GM23338 (cell line): Measurements from ENCODE around the gene UBL7. TPM values are rescaled to one million over a fixed set of nuclear protein-coding genes. Genes with fewer than 3 reads are reported as not detected.

Experiments
- ATAC-seq: fragments of 200-7000 bp; cut with Tn5 transposase; 3 replicates; pipeline ENCODE4 v1.9.1; 2020
- DNase-seq: peaks from one replicate; pipeline ENCODE4 v3.0.0-alpha.2; 2015; ENCODE audit warnings: low spot score
- H2AFZ ChIP-seq: fragments of 200-600 bp; sonication (generic); 2 replicates; pipeline ENCODE4 v1.8.0; 2016; ENCODE audit warnings: antibody characterized with exemption, mild to moderate bottlenecking, moderate library complexity
- H3F3A ChIP-seq: fragments of 200-600 bp; sonication (generic); replicated peaks from 2 replicates; pipeline ENCODE4 v1.8.0; 2017; ENCODE audit warnings: antibody characterized with exemption, mixed run types, low read depth
- H3K27ac ChIP-seq: fragments of 200-600 bp; sonication (generic); 2 replicates; pipeline ENCODE4 v1.6.1; 2016; ENCODE audit warnings: low read depth
- H3K27me3 ChIP-seq: fragments of 200-600 bp; sonication (generic); 2 replicates; pipeline ENCODE4 v1.8.0; 2016; ENCODE audit warnings: mild to moderate bottlenecking, mixed run types, moderate library complexity; ENCODE audit not compliant: insufficient read depth
- H3K36me3 ChIP-seq: fragments of 200-600 bp; sonication (generic); 2 replicates; pipeline ENCODE4 v1.8.0; 2016; ENCODE audit warnings: mild to moderate bottlenecking; ENCODE audit not compliant: insufficient read depth
- H3K4me1 ChIP-seq: fragments of 200-600 bp; sonication (generic); 2 replicates; pipeline ENCODE4 v1.8.0; 2016; ENCODE audit warnings: mild to moderate bottlenecking, moderate library complexity; ENCODE audit not compliant: insufficient read depth
- H3K4me2 ChIP-seq: fragments of 200-600 bp; sonication (generic); 2 replicates; pipeline ENCODE4 v1.7.1; 2017; ENCODE audit warnings: mixed run types
- H3K4me3 ChIP-seq: fragments of 200-600 bp; sonication (generic); 2 replicates; pipeline ENCODE4 v1.6.1; 2016; ENCODE audit warnings: mixed run types
- H3K79me2 ChIP-seq: fragments of 200-600 bp; sonication (generic); replicated peaks from 2 replicates; pipeline ENCODE4 v1.8.0; 2017; ENCODE audit warnings: mild to moderate bottlenecking; ENCODE audit not compliant: insufficient read depth
- H3K9me2 ChIP-seq: fragments of 200-600 bp; sonication (generic); 2 replicates; pipeline ENCODE4 v1.8.0; 2017; ENCODE audit not compliant: insufficient read depth
- H4K20me1 ChIP-seq: fragments of 200-600 bp; sonication (generic); replicated peaks from 2 replicates; pipeline ENCODE4 v1.8.0; 2017; ENCODE audit warnings: mild to moderate bottlenecking; ENCODE audit not compliant: insufficient read depth
- H3K27ac Mint-ChIP-seq: 2 replicates; pipeline ENCODE4 v1.8.0; 2020; ENCODE audit warnings: inconsistent platforms, mild to moderate bottlenecking, moderate library complexity, mixed read lengths
- H3K27me3 Mint-ChIP-seq: 3 replicates; pipeline ENCODE4 v1.8.0; 2022; ENCODE audit warnings: low read depth, mild to moderate bottlenecking, moderate library complexity, mixed read lengths, inconsistent platforms; ENCODE audit not compliant: insufficient read depth, poor library complexity
- H3K36me3 Mint-ChIP-seq: 3 replicates; pipeline ENCODE4 v1.8.0; 2021; ENCODE audit warnings: low read depth, mild to moderate bottlenecking, inconsistent platforms, moderate library complexity, mixed read lengths
- H3K4me1 Mint-ChIP-seq: 3 replicates; pipeline ENCODE4 v1.8.0; 2020; ENCODE audit warnings: mild to moderate bottlenecking, inconsistent platforms, mixed read lengths
- H3K4me3 Mint-ChIP-seq: 3 replicates; pipeline ENCODE4 v1.8.0; 2021; ENCODE audit warnings: moderate library complexity, mild to moderate bottlenecking, inconsistent platforms, mixed read lengths
- H3K9me3 Mint-ChIP-seq: 3 replicates; pipeline ENCODE4 v1.8.0; 2020; ENCODE audit warnings: moderate library complexity, mild to moderate bottlenecking, inconsistent platforms, mixed read lengths
- CREB1 ChIP-seq: fragments of 250-450 bp; sonication (Bioruptor Pico); IDR thresholded peaks from 2 replicates; pipeline ENCODE4 v1.5.0; 2020; ENCODE audit warnings: low read depth, mild to moderate bottlenecking, moderate library complexity
- EZH2phosphoT487 ChIP-seq: fragments of 200-600 bp; sonication (generic); IDR thresholded peaks from one replicate; pipeline ENCODE4 v1.8.1; 2018; ENCODE audit warnings: antibody characterized with exemption; ENCODE audit not compliant: unreplicated experiment
- JUNB ChIP-seq: IDR thresholded peaks from one replicate; pipeline ENCODE4 v1.6.1; 2016; ENCODE audit warnings: antibody characterized with exemption; ENCODE audit not compliant: unreplicated experiment
- NANOG ChIP-seq: IDR thresholded peaks from 2 replicates; pipeline ENCODE4 v1.6.1; 2016; ENCODE audit warnings: antibody characterized with exemption, borderline replicate concordance
- STAT1 ChIP-seq: IDR thresholded peaks from one replicate; pipeline ENCODE4 v1.6.1; 2016; ENCODE audit warnings: antibody characterized with exemption; ENCODE audit not compliant: unreplicated experiment
- ZNF114 ChIP-seq: fragments of 250-450 bp; sonication (Bioruptor Pico); IDR thresholded peaks from 2 replicates; pipeline ENCODE4 v1.5.0; 2020; ENCODE audit warnings: mild to moderate bottlenecking, moderate library complexity
- ZNF331 ChIP-seq: fragments of 250-450 bp; sonication (Bioruptor Pico); IDR thresholded peaks from 2 replicates; pipeline ENCODE4 v1.5.0; 2020; ENCODE audit warnings: low read depth, mild to moderate bottlenecking, moderate library complexity
- polyA plus RNA-seq: library from polyadenylated mRNA; unstranded; fragments of >200 nt; fragmentation: Nextera tagmentation; extraction: Ambion mirVana; gene quantifications from 2 replicates; pipeline ENCODE4 v1.2.1, GENCODE V29; 2016
- total RNA-seq: library from RNA; depleted of rRNA; stranded (reverse); fragments of >200 nt; shearing (Covaris generic); gene quantifications from 2 replicates; pipeline ENCODE4 v1.2.3, GENCODE V29; 2014
- TF ChIP-seq, protein P1 (sequence below), 2 experiments: fragments of 200-600 bp in 1 of 2; sonication (generic) in 1 of 2; conservative IDR thresholded peaks; 2 replicates each; pipeline versions ENCODE4 v1.5.1 to v1.6.1; 2016 to 2017; ENCODE audit warnings: antibody characterized with exemption in 2 of 2, low read depth in 2 of 2, mild to moderate bottlenecking in 2 of 2, moderate library complexity in 1 of 2
- TF ChIP-seq, protein P2 (sequence below): IDR thresholded peaks from one replicate; pipeline ENCODE4 v1.6.1; 2018; ENCODE audit warnings: antibody characterized with exemption; ENCODE audit not compliant: unreplicated experiment

Gene UBL7
- total and polyA plus RNA-seq, 2 experiments from 2014 or later: 73.7 to 99.2 TPM

DNA sequence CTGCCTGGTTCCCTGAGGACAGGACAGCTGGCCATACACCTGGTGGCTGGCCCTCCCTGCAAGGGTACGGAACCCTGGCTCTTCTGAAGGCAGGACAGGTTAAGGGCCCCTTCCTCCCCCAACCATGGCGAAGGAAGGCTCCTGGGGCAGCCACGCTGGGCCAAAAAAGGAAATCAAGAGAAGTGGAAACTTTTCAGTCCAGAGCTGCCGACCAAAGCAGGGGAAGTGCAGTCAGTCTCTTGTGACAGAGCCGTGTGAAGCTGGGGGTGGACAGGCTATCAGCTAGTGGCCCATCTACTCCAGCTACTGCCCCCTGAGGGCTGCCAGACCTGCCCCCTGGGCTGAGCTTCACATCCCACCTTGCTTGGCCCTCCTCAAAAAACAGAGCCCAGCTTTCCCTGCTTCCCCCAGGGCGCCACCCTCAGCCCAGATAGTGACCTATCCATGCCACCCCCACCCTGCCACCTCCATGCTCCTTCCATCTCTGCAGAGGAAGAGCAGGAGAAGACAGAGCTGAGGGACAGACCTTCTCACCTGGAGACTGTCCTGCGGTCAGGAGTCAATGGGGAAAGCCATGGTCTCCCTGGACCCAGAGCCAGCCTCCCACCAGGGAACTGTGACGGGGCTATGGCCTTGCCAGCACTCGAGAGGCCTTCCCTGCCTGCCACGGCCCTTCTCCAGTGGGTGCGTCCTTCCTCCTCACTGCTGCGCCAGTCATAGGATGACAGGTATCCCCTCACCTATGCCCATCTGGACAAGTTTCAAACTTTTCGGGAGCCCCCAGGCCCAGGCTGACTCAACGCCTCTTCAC is 31.8 kb downstream of the UBL7 start:
- no peak for ATAC-seq

DNA sequence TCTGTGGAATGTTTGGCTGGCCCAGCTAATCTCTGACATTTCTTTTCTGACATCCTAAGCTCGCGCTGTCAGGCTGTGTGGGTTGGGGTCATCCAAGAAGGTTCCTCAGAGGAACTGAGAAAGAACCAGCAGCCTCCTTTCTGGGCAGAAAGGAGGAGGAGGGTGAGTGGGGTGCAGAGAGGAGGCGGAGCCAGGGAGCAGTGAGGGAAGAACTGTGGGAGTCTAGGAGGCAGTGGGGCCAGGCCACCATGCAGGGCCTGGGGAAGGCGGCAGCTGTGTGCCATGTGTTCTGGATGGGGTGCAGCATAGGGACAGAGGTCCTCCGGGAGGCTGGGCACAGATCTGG is 32.5 kb downstream of the UBL7 start:
- Mint-ChIP-seq H3K9me3 (no peaks in the 10 kb centered on the region), H3K27me3 (peaks cover 23% of the 10 kb centered on the region), H3K36me3 (no peaks in the 10 kb centered on the region; the same call in 2 of the 3 replicates), H3K4me1 (peaks cover 38% of the 10 kb centered on the region), H3K4me3 (no peak overlapping the region), H3K27ac (no peak overlapping the region)
- Histone ChIP-seq H3K9me2 (no peaks in the 10 kb centered on the region), H3K4me3 (no peak overlapping the region), H3K36me3 (no peaks in the 10 kb centered on the region), H3K27me3 (peaks cover 10% of the 10 kb centered on the region), H4K20me1 (peaks cover 8% of the 10 kb centered on the region), H2AFZ (no peak overlapping the region), H3F3A (no peaks in the 10 kb centered on the region), H3K4me2 (no peak overlapping the region), H3K79me2 (peaks cover 30% of the 10 kb centered on the region), H3K4me1 (peaks cover 15% of the 10 kb centered on the region), H3K27ac (no peak overlapping the region)
- ATAC-seq: no peak
- DNase-seq: no peak
- TF ChIP-seq, protein P1, sequence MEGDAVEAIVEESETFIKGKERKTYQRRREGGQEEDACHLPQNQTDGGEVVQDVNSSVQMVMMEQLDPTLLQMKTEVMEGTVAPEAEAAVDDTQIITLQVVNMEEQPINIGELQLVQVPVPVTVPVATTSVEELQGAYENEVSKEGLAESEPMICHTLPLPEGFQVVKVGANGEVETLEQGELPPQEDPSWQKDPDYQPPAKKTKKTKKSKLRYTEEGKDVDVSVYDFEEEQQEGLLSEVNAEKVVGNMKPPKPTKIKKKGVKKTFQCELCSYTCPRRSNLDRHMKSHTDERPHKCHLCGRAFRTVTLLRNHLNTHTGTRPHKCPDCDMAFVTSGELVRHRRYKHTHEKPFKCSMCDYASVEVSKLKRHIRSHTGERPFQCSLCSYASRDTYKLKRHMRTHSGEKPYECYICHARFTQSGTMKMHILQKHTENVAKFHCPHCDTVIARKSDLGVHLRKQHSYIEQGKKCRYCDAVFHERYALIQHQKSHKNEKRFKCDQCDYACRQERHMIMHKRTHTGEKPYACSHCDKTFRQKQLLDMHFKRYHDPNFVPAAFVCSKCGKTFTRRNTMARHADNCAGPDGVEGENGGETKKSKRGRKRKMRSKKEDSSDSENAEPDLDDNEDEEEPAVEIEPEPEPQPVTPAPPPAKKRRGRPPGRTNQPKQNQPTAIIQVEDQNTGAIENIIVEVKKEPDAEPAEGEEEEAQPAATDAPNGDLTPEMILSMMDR (conservative IDR thresholded peaks at IDR 0.05; ENCODE audit: low read depth in 2 of 2): no peak
- TF ChIP-seq NANOG: no peak
- TF ChIP-seq STAT1: no peak
- TF ChIP-seq ZNF331 (CRISPR knock-in tag): no peak
- no peak for TF ChIP-seq EZH2phosphoT487
- TF ChIP-seq, protein P2, sequence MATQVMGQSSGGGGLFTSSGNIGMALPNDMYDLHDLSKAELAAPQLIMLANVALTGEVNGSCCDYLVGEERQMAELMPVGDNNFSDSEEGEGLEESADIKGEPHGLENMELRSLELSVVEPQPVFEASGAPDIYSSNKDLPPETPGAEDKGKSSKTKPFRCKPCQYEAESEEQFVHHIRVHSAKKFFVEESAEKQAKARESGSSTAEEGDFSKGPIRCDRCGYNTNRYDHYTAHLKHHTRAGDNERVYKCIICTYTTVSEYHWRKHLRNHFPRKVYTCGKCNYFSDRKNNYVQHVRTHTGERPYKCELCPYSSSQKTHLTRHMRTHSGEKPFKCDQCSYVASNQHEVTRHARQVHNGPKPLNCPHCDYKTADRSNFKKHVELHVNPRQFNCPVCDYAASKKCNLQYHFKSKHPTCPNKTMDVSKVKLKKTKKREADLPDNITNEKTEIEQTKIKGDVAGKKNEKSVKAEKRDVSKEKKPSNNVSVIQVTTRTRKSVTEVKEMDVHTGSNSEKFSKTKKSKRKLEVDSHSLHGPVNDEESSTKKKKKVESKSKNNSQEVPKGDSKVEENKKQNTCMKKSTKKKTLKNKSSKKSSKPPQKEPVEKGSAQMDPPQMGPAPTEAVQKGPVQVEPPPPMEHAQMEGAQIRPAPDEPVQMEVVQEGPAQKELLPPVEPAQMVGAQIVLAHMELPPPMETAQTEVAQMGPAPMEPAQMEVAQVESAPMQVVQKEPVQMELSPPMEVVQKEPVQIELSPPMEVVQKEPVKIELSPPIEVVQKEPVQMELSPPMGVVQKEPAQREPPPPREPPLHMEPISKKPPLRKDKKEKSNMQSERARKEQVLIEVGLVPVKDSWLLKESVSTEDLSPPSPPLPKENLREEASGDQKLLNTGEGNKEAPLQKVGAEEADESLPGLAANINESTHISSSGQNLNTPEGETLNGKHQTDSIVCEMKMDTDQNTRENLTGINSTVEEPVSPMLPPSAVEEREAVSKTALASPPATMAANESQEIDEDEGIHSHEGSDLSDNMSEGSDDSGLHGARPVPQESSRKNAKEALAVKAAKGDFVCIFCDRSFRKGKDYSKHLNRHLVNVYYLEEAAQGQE: no peak

More for the DNA sequence above, 31.8 kb downstream of the UBL7 start:
- Mint-ChIP-seq H3K4me1 (peaks cover 32% of the 10 kb centered on the region), H3K4me3 (no peak overlapping the region), H3K27me3 (peaks cover 20% of the 10 kb centered on the region), H3K36me3 (no peaks in the 10 kb centered on the region; the same call in 2 of the 3 replicates), H3K9me3 (no peaks in the 10 kb centered on the region), H3K27ac (no peak overlapping the region)
- no peak overlapping the region for H2AFZ ChIP-seq
- DNase-seq: no peak
- no peaks in the 10 kb centered on the region for H3K36me3 ChIP-seq
- no peaks in the 10 kb centered on the region for H3F3A ChIP-seq
- peaks cover 10% of the 10 kb centered on the region for H3K27me3 ChIP-seq
- no peak overlapping the region for H3K4me2 ChIP-seq
- H3K27ac ChIP-seq: no peak overlapping the region
- H3K4me1 ChIP-seq: peaks cover 14% of the 10 kb centered on the region; the same call in 1 of the 2 replicates
- no peak for TF ChIP-seq JUNB
- TF ChIP-seq CREB1 (CRISPR knock-in tag): no peak
- TF ChIP-seq, protein P2: no peak
- TF ChIP-seq, protein P1 (conservative IDR thresholded peaks at IDR 0.05; ENCODE audit: low read depth in 2 of 2): peak in 1 of 2 experiments; percentile 26; a peak in 1 of 4 replicates
- no peak for TF ChIP-seq ZNF114 (CRISPR knock-in tag)
- no peak for TF ChIP-seq ZNF331 (CRISPR knock-in tag)
- no peak overlapping the region for H3K4me3 ChIP-seq
- peaks cover 8% of the 10 kb centered on the region for H4K20me1 ChIP-seq
- no peaks in the 10 kb centered on the region for H3K9me2 ChIP-seq
- peaks cover 25% of the 10 kb centered on the region for H3K79me2 ChIP-seq
